Osteoblast (primary cell): ENCODE measurements around the gene KPNA6. TPM values are rescaled to one million over a fixed set of nuclear protein-coding genes. Genes with fewer than 3 reads are reported as not detected.
"Not testable (repeated sequence)": the region's sequence is repeated elsewhere in the genome, so short reads cannot be mapped to it uniquely, and the experiment has no call there.

Source experiments
- DNase-seq: peaks from one replicate; pipeline ENCODE4 v3.0.0; 2011; ENCODE audit warnings: low spot score, mixed read lengths; ENCODE audit not compliant: insufficient read length; ENCODE audit errors: missing footprints
- H2AFZ ChIP-seq: 2 replicates; pipeline ENCODE4 v1.6.0; 2011; ENCODE audit warnings: mild to moderate bottlenecking, low read length
- H3K27ac ChIP-seq: 2 replicates; pipeline ENCODE4 v1.5.1; 2011; ENCODE audit warnings: mild to moderate bottlenecking, low read depth, low read length, moderate library complexity
- H3K27me3 ChIP-seq: 2 replicates; pipeline ENCODE4 v1.6.0; 2012; ENCODE audit warnings: mild to moderate bottlenecking, control low read depth, inconsistent platforms, low read length, moderate library complexity; ENCODE audit not compliant: insufficient read depth
- H3K36me3 ChIP-seq: 2 replicates; pipeline ENCODE4 v1.5.1; 2011; ENCODE audit warnings: mild to moderate bottlenecking, low read length, control low read depth, moderate library complexity; ENCODE audit not compliant: insufficient read depth
- H3K4me1 ChIP-seq: 2 replicates; pipeline ENCODE4 v1.5.1; 2011; ENCODE audit warnings: mild to moderate bottlenecking, low read length, control low read depth, moderate library complexity; ENCODE audit not compliant: insufficient read depth
- H3K4me2 ChIP-seq: 2 replicates; pipeline ENCODE4 v1.6.0; 2011; ENCODE audit warnings: mild to moderate bottlenecking, low read length; ENCODE audit not compliant: insufficient read depth
- H3K4me3 ChIP-seq: fragments of 200-600 bp; sonication (generic); 3 replicates; pipeline ENCODE4 v1.5.1; 2012; ENCODE audit warnings: mild to moderate bottlenecking, low read length, inconsistent platforms; ENCODE audit not compliant: insufficient read depth
- H3K79me2 ChIP-seq: 2 replicates; pipeline ENCODE4 v1.6.0; 2012; ENCODE audit warnings: mild to moderate bottlenecking, low read length, control low read depth, inconsistent platforms; ENCODE audit not compliant: insufficient read depth
- H3K9me3 ChIP-seq: 2 replicates; pipeline ENCODE4 v1.5.1; 2011; ENCODE audit warnings: low read depth, low read length, control low read depth
- H4K20me1 ChIP-seq: 2 replicates; pipeline ENCODE4 v1.6.0; 2012; ENCODE audit warnings: mild to moderate bottlenecking, low read length, control low read depth; ENCODE audit not compliant: insufficient read depth
- total RNA-seq: library from RNA; depleted of rRNA; stranded (reverse); fragments of >200 nt; gene quantifications from 2 replicates; pipeline ENCODE4 v1.2.3, GENCODE V29; 2012
- TF ChIP-seq, protein P1 (sequence below): IDR thresholded peaks from 2 replicates; pipeline ENCODE4 v1.5.1; 2011; ENCODE audit warnings: mild to moderate bottlenecking, low read depth, low read length, moderate library complexity; ENCODE audit errors: extremely low read depth

KPNA6 gene
- total RNA-seq, 1 donor = 65.5 TPM

DNA sequence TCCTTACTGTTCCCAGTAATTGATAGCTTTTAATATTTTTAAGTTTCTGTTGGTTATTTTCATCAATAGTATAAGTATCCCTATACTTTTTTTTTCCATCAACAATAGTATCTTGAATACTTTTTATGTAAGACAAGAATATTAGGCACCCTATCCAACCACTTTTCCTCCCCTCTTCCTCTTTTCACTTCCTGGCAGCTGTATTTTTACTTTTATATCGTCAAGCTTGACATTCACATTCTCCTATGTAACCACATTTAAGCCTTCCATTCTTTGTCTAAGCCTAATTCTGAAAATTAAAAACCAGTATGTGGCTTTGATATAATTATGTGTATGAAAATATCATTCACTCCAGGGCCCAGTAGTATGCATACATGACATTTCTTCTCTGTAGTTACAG, 25.8 kb upstream of the KPNA6 start:
- peaks cover 51% of the 10 kb centered on the region for H3K36me3 ChIP-seq

DNA sequence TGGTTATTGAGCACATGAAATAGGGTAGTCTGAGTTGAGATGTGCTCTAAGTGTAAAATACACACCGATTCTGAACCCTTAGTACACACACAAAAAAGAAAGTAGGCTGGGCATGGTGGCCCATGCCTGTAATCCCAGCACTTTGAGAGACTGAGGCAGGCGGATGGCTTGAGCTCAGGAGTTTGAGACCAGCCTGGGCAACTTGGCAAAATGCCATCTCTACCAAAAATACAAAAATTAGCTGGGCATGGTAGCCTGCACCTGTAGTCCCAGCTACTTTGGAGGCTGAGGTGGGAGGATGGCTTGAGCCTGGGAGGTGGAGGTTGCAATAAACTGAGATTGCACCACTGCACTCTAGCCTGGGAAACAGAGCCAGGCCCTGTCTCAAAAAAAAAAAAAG, 21.5 kb upstream of the KPNA6 start:
- not testable (repeated sequence) for DNase-seq, H2AFZ ChIP-seq, H3K79me2 ChIP-seq, H3K9me3 ChIP-seq, H3K4me3 ChIP-seq, H3K4me1 ChIP-seq, H3K4me2 ChIP-seq, H3K27ac ChIP-seq, H3K27me3 ChIP-seq, H4K20me1 ChIP-seq
- H3K36me3 ChIP-seq = peaks cover 36% of the 10 kb centered on the region

More for the DNA sequence above, 25.8 kb upstream of the KPNA6 start:
- peaks cover 6% of the 10 kb centered on the region for H3K79me2 ChIP-seq
- TF ChIP-seq, protein P1, sequence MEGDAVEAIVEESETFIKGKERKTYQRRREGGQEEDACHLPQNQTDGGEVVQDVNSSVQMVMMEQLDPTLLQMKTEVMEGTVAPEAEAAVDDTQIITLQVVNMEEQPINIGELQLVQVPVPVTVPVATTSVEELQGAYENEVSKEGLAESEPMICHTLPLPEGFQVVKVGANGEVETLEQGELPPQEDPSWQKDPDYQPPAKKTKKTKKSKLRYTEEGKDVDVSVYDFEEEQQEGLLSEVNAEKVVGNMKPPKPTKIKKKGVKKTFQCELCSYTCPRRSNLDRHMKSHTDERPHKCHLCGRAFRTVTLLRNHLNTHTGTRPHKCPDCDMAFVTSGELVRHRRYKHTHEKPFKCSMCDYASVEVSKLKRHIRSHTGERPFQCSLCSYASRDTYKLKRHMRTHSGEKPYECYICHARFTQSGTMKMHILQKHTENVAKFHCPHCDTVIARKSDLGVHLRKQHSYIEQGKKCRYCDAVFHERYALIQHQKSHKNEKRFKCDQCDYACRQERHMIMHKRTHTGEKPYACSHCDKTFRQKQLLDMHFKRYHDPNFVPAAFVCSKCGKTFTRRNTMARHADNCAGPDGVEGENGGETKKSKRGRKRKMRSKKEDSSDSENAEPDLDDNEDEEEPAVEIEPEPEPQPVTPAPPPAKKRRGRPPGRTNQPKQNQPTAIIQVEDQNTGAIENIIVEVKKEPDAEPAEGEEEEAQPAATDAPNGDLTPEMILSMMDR = no peak
- no peak overlapping the region for H3K4me3 ChIP-seq
- H4K20me1 ChIP-seq = peaks cover 5% of the 10 kb centered on the region
- no peaks in the 10 kb centered on the region for H3K4me1 ChIP-seq
- DNase-seq = no peak
- H2AFZ ChIP-seq = no peak overlapping the region
- H3K9me3 ChIP-seq = no peaks in the 10 kb centered on the region
- H3K4me2 ChIP-seq = no peak overlapping the region
- H3K27me3 ChIP-seq = no peaks in the 10 kb centered on the region
- H3K27ac ChIP-seq = no peak overlapping the region

DNA sequence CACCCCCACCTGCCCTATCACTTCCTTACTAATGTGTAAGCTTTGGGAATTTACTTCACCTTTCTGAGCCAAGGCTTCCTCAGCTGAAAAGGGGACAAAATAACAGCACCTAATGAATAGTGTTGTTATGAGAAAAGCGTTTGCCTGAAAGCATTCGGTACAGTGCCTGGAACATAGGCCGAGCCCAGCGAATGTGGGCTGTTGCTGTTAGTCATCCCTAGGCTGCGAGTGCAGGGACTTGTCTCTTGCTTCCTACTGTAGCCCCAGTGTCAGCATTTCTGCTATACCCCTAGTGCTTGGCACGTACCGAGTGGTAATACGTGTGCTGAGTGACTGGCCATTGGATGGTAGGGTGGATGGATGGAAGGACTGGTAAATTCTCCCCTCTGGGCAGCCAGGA, 16.7 kb upstream of the KPNA6 start:
- Histone ChIP-seq H3K27me3 (no peaks in the 10 kb centered on the region), H3K79me2 (no peaks in the 10 kb centered on the region), H3K4me3 (no peak overlapping the region), H3K27ac (no peak overlapping the region), H3K9me3 (no peaks in the 10 kb centered on the region), H3K4me2 (no peak overlapping the region), H3K36me3 (peaks cover 45% of the 10 kb centered on the region), H2AFZ (no peak overlapping the region), H3K4me1 (no peaks in the 10 kb centered on the region), H4K20me1 (no peaks in the 10 kb centered on the region)
- DNase-seq = no peak
- TF ChIP-seq, protein P1 = no peak

DNA sequence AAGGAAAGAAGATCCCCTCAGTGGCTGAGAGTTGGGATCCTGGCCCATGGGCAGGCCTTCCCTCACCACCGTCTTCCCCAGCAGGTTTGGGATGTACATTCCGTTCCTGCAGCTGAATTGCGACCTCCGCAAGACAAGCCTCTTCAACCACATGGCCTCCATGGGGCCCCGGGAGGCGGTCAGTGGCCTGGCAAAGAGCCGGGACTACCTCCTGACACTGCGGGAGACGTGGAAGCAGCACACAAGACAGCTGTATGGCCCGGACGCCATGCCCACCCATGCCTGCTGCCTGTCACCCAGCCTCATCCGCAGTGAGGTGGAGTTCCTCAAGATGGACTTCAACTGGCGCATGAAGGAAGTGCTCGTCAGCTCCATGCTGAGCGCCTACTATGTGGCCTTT, 16.3 kb upstream of the KPNA6 start:
- Histone ChIP-seq H3K79me2 (no peaks in the 10 kb centered on the region), H3K36me3 (peaks cover 48% of the 10 kb centered on the region), H3K27me3 (no peaks in the 10 kb centered on the region), H3K4me3 (no peak overlapping the region), H3K4me1 (no peaks in the 10 kb centered on the region), H3K27ac (no peak overlapping the region), H2AFZ (no peak overlapping the region), H3K9me3 (no peaks in the 10 kb centered on the region), H3K4me2 (no peak overlapping the region), H4K20me1 (no peaks in the 10 kb centered on the region)
- TF ChIP-seq, protein P1 = no peak
- no peak for DNase-seq
